K562 (cell line): ENCODE data around the gene COX6B2. TPM values are rescaled to one million over a fixed set of nuclear protein-coding genes. Genes with fewer than 3 reads are reported as not detected.

ENCODE experiments used
- CHD2 ChIP-seq: IDR thresholded peaks from 2 replicates; pipeline ENCODE4 v1.6.1; 2011; ENCODE audit warnings: low read depth, low read length
- CLOCK ChIP-seq: fragments of 250-450 bp; sonication (Bioruptor Pico); IDR thresholded peaks from 2 replicates; pipeline ENCODE4 v1.4.0; 2020; ENCODE audit warnings: mild to moderate bottlenecking, moderate library complexity, borderline replicate concordance
- CREBBP ChIP-seq: IDR thresholded peaks from one replicate; pipeline ENCODE4 v1.6.1; 2012; ENCODE audit warnings: low read depth, mild to moderate bottlenecking, control low read depth, inconsistent platforms, low read length
- FOS ChIP-seq: IDR thresholded peaks from 3 replicates; pipeline ENCODE4 v1.6.1; 2011; ENCODE audit not compliant: insufficient read length; ENCODE audit errors: extremely low read depth
- ILK ChIP-seq: fragments of 450-650 bp; IDR thresholded peaks from 2 replicates; pipeline ENCODE4 v1.6.1; 2016; ENCODE audit warnings: missing genetic modification characterization, low read depth, mild to moderate bottlenecking, missing compliant biosample characterization, moderate library complexity, borderline replicate concordance
- KAT7 ChIP-seq: sonication (generic); formaldehyde crosslinking; IDR thresholded peaks from 2 replicates; pipeline ENCODE4 v1.8.0; 2022; ENCODE audit warnings: missing genetic modification reagents, mild to moderate bottlenecking, borderline replicate concordance
- NKRF ChIP-seq: fragments of 450-650 bp; IDR thresholded peaks from 2 replicates; pipeline ENCODE4 v1.6.1; 2016; ENCODE audit warnings: borderline replicate concordance
- RBFOX2 ChIP-seq: fragments of 200-400 bp; formaldehyde crosslinking; IDR thresholded peaks from 2 replicates; pipeline ENCODE4 v1.6.1; 2017; ENCODE audit warnings: low read depth, mild to moderate bottlenecking, low read length, moderate library complexity
- SIN3B ChIP-seq: fragments of 450-650 bp; IDR thresholded peaks from 2 replicates; pipeline ENCODE4 v1.6.1; 2017; ENCODE audit warnings: low read depth, mild to moderate bottlenecking, moderate library complexity
- SMAD2 ChIP-seq: fragments of 150-350 bp; IDR thresholded peaks from 2 replicates; pipeline ENCODE4 v1.6.1; 2014; ENCODE audit warnings: low read depth, mild to moderate bottlenecking, low read length
- THAP12 ChIP-seq: fragments of 250-450 bp; sonication (Bioruptor Pico); IDR thresholded peaks from 2 replicates; pipeline ENCODE4 v1.9.0; 2021; ENCODE audit warnings: mild to moderate bottlenecking, inconsistent platforms
- ZNF707 ChIP-seq: fragments of 250-450 bp; sonication (Bioruptor Pico); conservative IDR thresholded peaks from 2 replicates; pipeline ENCODE4 v1.8.0; 2022; ENCODE audit warnings: inconsistent platforms, mild to moderate bottlenecking, moderate library complexity
- polyA plus RNA-seq, 8 experiments: library from polyadenylated mRNA; depleted of rRNA in 4 of 8; stranded (reverse) in 5 of 8; unstranded in 3 of 8; fragments of >200 nt; fragmentation: Nextera tagmentation in 2 of 8; fragmentation: Illumina TruSeq in 1 of 8; extraction: Ambion mirVana in 2 of 8; extraction: Trizol in 1 of 8; gene quantifications; 2 replicates each; pipeline versions ENCODE4 v1.2.1 to v1.2.3, GENCODE V29; 2011 to 2014; ENCODE audit warnings: inconsistent platforms in 1 of 8, missing spikeins in 1 of 8
- total RNA-seq, 7 experiments: library from RNA; depleted of rRNA in 6 of 7; stranded (reverse); fragments of >200 nt in 6 of 7; fragmentation: Illumina TruSeq in 2 of 7; extraction: Trizol in 2 of 7; gene quantifications; 2 replicates each; pipeline versions ENCODE4 v1.2.1 to v1.2.3, GENCODE V29; 2011 to 2021; ENCODE audit warnings: low replicate concordance in 1 of 7
- TF ChIP-seq, protein P1 (sequence below): sonication (generic); formaldehyde crosslinking; IDR thresholded peaks from 2 replicates; pipeline ENCODE4 v1.8.0; 2022; ENCODE audit warnings: missing genetic modification reagents, mild to moderate bottlenecking, moderate library complexity, borderline replicate concordance
- TF ChIP-seq, protein P2 (sequence below): sonication (generic); formaldehyde crosslinking; IDR thresholded peaks from 2 replicates; pipeline ENCODE4 v1.8.0; 2023; ENCODE audit warnings: mild to moderate bottlenecking, missing genetic modification reagents

Gene COX6B2
- total and polyA plus RNA-seq, 9 of the 15 experiments (the other 6 are each of a cell fraction or from before 2014, with no cell fraction given), result 0.40 to 2.5 (median 0.83) TPM

DNA sequence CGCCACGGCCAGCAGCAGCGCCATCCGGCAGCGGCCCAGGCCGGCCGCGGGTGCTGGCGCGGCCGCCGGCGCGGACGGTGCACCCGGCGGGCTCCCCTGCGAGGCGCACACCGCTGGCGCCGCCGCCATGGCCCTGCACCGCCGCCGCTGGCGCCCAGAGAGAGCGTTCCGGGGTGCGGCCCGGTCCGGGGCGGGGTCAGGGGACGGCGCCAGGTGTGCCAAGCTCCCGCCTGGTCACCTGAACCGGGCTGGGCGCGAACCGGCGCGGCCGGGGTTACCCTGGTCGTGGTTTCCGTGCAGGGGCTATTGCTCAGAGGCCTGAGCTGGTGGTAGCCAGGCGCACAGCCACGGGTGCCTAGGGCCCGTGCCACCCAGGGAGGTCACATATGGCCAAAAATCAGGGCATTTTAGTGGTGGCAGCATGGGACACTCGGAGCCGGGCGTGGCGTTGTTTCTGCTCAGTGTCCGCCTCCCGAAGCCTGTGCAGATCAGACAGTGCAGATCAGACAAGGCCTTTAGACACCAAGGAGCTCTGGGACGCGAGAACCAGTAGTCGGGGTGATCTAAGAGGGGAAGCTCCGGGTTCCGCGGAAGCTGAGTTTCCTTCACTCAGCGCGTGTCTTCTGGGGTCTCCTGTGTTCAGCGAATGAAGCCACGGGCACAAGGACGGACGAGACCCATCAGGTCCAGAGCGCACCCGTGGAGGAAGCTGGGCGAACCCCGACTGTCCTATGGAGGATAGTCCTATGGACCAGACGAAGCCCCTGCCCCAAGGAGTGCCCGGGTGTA lies 29.8 kb upstream of the COX6B2 start, which contains the start of gene TMEM238 (continued):
- TF ChIP-seq, protein P1, sequence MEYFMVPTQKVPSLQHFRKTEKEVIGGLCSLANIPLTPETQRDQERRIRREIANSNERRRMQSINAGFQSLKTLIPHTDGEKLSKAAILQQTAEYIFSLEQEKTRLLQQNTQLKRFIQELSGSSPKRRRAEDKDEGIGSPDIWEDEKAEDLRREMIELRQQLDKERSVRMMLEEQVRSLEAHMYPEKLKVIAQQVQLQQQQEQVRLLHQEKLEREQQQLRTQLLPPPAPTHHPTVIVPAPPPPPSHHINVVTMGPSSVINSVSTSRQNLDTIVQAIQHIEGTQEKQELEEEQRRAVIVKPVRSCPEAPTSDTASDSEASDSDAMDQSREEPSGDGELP, result peak; percentile 19; the same call in 1 of the 2 replicates
- TF ChIP-seq SMAD2, result no peak
- no peak for TF ChIP-seq CHD2
- TF ChIP-seq KAT7 (CRISPR knock-in tag), result peak; percentile 89; the same call in 1 of the 2 replicates
- peak; percentile 76 for TF ChIP-seq RBFOX2
- TF ChIP-seq SIN3B, result peak; percentile 0; the same call in 1 of the 2 replicates
- TF ChIP-seq ILK, result no peak
- no peak for TF ChIP-seq CLOCK
- 0 out of 2 replicates have a peak, but pooled peaks have one; percentile 3 for TF ChIP-seq THAP12 (CRISPR knock-in tag)
- TF ChIP-seq NKRF, result no peak; the same call in 1 of the 2 replicates
- no peak for TF ChIP-seq CREBBP
- no peak for TF ChIP-seq FOS
- TF ChIP-seq, protein P2, sequence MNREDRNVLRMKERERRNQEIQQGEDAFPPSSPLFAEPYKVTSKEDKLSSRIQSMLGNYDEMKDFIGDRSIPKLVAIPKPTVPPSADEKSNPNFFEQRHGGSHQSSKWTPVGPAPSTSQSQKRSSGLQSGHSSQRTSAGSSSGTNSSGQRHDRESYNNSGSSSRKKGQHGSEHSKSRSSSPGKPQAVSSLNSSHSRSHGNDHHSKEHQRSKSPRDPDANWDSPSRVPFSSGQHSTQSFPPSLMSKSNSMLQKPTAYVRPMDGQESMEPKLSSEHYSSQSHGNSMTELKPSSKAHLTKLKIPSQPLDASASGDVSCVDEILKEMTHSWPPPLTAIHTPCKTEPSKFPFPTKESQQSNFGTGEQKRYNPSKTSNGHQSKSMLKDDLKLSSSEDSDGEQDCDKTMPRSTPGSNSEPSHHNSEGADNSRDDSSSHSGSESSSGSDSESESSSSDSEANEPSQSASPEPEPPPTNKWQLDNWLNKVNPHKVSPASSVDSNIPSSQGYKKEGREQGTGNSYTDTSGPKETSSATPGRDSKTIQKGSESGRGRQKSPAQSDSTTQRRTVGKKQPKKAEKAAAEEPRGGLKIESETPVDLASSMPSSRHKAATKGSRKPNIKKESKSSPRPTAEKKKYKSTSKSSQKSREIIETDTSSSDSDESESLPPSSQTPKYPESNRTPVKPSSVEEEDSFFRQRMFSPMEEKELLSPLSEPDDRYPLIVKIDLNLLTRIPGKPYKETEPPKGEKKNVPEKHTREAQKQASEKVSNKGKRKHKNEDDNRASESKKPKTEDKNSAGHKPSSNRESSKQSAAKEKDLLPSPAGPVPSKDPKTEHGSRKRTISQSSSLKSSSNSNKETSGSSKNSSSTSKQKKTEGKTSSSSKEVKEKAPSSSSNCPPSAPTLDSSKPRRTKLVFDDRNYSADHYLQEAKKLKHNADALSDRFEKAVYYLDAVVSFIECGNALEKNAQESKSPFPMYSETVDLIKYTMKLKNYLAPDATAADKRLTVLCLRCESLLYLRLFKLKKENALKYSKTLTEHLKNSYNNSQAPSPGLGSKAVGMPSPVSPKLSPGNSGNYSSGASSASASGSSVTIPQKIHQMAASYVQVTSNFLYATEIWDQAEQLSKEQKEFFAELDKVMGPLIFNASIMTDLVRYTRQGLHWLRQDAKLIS (CRISPR knock-in tag), result peak; percentile 74; the same call in 1 of the 2 replicates
- no peak for TF ChIP-seq ZNF707 (CRISPR knock-in tag)
